ENCODE data around the gene FSTL4.

FSTL4 gene

DNA sequence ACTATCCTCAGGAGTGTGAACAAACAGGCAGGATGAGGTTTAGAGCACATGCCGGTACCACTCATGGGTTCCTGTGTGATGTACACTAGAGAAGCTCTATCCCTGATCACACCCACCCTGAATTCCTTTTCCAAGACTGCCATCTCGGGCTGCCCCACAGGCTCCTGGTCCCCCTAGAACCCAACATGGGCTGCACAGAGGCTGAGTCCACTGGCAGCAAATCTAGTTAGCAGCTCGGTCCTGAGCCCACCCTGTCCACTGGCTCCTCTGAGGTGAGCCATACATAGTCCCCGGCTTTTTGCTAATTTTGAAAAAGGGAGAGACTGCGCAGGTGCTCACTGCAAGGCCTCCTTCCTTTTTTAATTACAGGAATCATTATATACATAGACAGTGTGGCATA is 227.0 kb downstream of the FSTL4 start:
- DNase-seq (ENCODE audit: low read depth) = no peak

DNA sequence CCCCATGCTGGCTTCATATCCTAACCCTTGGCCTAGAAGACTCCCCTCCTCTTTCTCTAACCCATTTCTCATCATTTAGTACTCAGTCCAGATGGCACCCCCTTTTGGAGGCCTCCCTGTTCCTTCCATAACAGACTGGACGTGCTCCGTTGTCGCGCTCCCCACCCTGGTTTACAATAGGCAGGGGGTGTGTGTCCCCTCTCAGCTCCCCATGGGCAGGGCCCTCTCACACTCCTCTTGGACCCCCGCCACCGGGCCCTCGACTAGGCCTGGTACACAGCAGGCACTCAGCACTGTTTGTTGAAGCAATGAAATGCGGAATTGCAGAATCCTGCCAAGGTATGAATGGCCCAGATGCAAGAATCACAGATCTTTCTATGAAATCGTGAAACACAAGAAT is 227.4 kb downstream of the FSTL4 start:
- no peak for DNase-seq (ENCODE audit: low read depth)

DNA sequence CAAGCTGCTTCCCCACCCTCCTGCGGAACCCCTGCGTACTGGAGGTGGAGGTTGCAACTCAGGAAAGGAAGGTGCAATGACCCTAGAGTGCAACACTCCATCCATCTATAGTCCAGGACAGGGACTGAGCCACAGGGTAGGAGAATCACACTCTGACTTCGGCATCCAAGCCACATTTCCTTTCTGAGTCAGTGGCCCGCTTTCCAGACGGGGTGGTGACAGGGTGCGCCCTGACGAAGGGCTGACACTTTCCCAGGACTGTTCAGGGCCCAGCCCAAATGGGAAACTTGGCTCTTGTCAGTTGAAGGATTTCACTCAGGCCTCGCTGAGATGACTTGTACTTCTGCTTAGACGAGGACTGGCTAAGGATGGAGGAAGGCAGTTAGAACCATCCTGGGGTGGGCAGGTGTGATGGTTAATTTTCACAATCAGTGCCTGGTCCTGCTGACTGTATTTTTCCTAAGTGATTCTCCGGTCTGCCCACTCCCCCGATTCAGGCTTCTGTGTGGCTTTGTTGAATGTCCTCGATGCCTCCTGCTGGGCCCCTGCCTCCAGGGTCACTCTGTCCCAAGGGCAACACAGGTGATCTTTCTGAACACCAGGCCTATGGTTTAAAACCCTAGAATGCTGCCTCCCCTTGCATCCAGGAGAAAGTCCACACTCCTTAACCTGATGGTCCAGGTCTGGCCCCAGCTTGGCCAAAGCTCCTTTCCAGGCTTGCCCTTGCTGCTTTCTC is 228.1 kb downstream of the FSTL4 start:
- DNase-seq (ENCODE audit: low read depth) = no peak

- DNase-seq (ENCODE audit: low read depth) = no peak
These were observed 228.8 kb downstream of the FSTL4 start for GRCh38 chr5:133383580-133383939.

GRCh38 chr5:133382661-133383579 is 229.4 kb downstream of the FSTL4 start:
- DNase-seq (ENCODE audit: low read depth) = no peak

DNA sequence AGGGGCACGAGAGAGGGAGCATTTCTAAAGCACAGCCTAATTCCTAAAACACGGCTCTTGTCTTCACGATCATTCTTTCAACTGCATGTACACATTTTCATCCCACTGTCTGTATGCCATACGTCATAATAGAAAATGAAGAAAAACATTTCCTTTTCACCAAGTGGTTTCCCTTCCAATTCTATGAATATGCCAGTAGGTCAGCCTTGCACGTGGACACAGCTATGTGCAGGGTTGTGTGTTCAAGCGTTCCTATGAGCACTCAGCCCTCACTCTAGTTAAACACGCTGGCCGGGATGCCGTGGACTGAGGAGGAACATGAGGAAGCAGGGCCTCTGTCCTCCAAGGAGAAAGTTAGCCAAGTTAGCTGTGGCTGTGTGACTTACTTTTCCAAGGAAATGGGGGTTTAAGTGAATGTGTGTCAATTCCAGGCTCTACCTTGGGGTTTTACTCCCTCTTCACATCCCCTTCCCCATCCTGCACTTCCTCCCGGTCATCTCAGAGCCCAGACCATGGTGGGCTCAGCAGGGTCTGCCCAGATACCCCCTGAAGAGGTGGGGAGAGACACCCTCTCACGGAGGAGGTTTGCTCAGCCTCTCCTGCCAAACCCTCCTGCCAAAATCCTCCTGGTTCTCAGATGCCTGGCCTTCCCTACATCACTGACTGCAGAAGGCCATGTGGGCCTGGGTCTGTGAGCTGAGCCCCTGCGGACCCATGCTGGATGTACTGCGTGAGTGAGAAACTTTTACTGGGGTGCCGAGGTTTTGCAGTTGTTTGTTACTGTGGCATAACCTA is 230.6 kb downstream of the FSTL4 start:
- DNase-seq (ENCODE audit: low read depth) = no peak

- DNase-seq (ENCODE audit: low read depth) = no peak
These were observed 231.3 kb downstream of the FSTL4 start for GRCh38 chr5:133381041-133381440.

DNA sequence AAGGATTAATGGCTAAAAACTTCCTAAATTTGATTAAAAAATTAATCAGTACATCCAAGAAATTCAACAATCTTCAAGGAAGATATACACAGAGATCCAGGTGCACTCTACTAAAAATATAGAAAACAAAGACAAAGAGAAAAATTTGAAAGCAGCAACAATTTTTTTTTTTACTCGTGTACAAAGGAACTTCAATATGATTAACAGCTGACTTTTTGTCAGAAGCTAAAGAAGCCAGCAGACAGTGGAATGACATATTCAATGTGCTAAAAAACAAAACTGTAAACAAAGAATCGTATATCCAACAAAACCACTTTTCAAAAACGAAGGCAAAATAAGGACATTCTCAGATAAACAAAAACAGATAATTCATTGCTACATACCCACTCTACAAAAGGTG is 234.6 kb downstream of the FSTL4 start:
- no peak for DNase-seq (ENCODE audit: low read depth)

GRCh38 chr5:133376986-133377385 is 235.4 kb downstream of the FSTL4 start:
- no peak for DNase-seq (ENCODE audit: low read depth)

DNA sequence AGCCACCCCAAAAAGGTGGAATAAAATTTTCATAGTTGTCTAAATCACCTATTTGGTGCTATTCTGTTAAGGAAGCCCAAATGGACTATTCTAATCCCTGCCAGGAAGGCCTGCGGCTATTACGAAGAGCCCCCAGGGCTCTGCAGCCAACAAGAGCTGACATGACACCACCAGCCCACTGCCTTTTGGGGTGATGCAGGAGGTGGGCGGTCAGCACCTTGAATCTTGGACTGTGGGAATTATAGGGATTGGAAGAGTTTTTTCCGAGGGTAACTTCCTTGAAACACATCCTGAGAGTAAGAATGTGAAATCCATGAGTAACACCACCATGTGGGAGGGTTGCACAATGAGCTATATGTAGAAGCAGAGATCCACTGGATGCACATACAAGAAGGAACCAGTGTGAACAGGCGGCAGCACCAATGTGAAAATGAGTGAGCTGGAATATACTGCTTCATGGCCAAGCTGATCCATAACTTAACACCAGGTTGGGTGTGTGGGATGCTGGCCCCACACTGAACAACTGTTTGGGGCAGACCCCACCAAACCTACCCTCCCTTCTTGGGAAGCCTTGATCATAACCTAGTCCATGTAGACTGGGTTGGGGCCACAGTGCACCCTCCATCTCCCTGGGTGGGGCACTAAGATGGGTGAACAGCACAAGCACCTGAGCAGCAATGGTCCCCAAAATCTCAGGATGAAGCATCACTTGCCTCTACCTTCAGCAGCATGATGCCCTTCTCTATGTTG is 239.0 kb downstream of the FSTL4 start:
- no peak for DNase-seq (ENCODE audit: low read depth)

- DNase-seq (ENCODE audit: low read depth) = no peak
These were observed 239.9 kb downstream of the FSTL4 start for GRCh38 chr5:133372293-133372937.

GRCh38 chr5:133371371-133372155 is 240.8 kb downstream of the FSTL4 start:
- no peak for DNase-seq (ENCODE audit: low read depth)

DNA sequence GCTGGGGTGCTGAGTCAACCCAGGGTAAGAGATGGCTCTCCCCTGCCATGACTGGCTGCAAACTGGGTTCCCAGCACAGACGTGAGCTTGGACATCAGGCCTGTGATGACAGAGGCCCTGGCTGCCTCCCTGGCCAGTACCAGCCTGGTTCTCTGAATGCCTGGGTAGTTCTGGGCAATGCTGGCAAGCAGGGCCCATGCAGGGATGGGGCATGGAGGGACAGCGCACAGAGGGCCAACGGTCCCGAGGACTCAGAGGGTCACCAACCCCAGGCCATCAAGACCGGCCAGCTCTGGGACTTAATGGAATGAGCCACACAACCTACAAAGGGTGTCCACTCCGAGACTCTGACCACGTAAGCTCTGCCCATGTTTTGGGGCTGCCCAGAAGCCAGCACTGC is 241.4 kb downstream of the FSTL4 start:
- DNase-seq (ENCODE audit: low read depth) = no peak

GRCh38 chr5:133370036-133370831 is 242.1 kb downstream of the FSTL4 start:
- DNase-seq (ENCODE audit: low read depth) = no peak

GRCh38 chr5:133368916-133369783 is 243.2 kb downstream of the FSTL4 start:
- DNase-seq (ENCODE audit: low read depth) = no peak

DNA sequence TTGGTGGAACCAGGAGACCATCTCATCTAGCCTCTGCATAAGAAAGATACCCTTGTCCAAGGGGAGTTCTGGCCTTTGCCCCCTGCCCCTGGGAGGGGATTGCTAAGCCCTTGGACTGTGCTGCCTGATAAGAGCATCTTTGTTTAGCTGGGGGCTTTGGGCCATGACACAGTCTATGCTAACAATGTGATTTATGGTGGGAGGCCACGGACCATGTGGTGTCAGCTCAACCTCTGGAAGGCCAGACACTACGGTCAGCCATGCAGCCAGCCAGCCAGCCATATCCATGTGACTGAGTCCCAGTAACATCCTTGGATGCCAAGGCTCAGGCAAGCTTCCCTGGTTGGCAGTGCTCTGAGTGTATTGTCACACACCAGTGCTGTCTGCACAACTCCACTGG is 244.4 kb downstream of the FSTL4 start:
- no peak for DNase-seq (ENCODE audit: low read depth)

DNA sequence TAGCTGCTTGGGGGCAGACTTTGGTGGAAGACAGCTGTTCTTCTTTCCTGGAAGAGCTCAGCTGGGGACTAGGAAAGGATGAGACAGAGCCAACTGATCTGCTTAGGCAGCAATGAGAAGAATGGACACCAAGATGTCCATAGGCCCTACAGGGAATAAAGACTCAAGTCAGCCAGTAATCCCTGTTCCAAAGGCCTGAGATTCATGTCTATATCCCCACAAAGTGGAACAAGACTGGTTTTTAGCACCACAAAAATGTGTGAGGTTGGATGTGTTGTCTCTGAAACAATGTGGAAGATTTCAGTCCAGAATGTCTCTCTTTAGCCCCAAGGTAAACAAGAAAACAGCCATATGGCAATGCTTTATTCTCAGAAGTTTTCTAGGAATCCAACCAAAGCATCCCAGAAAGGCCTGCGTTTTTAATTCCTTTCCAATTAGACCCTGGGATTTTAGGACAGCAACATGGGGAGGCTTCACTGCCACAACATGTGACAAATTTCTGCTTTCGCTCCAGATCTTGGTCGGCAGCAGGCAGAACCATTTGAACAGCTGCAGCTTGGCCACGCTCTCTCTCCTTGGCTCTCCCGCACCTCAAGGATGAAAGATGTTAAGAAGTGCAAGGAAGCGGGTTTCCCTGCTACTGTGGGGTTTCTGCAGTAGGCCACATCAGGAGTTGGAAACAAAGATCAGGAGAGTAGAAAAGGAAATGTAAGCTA is 245.1 kb downstream of the FSTL4 start:
- DNase-seq (ENCODE audit: low read depth) = peak; percentile 2

DNA sequence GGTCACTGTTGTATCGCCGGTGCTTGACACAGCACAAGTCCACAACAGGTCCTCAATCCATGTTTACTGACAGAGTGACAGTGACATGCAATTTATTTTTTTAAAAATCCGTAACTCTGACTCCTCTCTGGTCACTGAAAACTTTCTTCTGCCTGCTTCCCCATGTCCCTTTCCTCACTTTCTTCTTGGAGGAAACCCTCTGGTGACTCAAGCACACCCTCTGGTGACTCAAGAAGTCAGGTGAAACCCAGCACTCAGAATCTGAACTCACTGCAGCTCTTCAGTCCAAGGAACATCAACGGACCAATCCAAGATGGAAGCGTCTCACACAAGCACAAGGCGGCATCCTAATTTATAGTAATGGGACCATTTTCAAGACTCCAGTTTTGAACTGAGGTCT is 245.9 kb downstream of the FSTL4 start:
- DNase-seq (ENCODE audit: low read depth) = no peak
